Endodermal cell (in vitro differentiated cells): ENCODE results near the gene OTUD4. TPM values are rescaled to one million over a fixed set of nuclear protein-coding genes. Genes with fewer than 3 reads are reported as not detected.

ENCODE experiments used
- DNase-seq: peaks from one replicate; pipeline ENCODE4 v3.0.0-alpha.2; 2017
- H3K27ac ChIP-seq: 2 replicates; pipeline ENCODE4 v1.5.1; 2013; ENCODE audit warnings: mild to moderate bottlenecking, low read depth, low read length, moderate library complexity
- H3K27me3 ChIP-seq: 2 replicates; pipeline ENCODE4 v1.6.1; 2013; ENCODE audit warnings: mild to moderate bottlenecking, low read length, moderate library complexity; ENCODE audit not compliant: insufficient read depth, control insufficient read depth, poor library complexity, severe bottlenecking
- H3K36me3 ChIP-seq: 2 replicates; pipeline ENCODE4 v1.7.0; 2013; ENCODE audit warnings: mild to moderate bottlenecking, low read length, moderate library complexity; ENCODE audit not compliant: control insufficient read depth, insufficient read depth
- H3K4me1 ChIP-seq: one replicate; pipeline ENCODE4 v1.7.0; 2013; ENCODE audit warnings: low read length; ENCODE audit not compliant: control insufficient read depth, insufficient read depth
- H3K4me3 ChIP-seq: 2 replicates; pipeline ENCODE4 v1.5.1; 2013; ENCODE audit warnings: mild to moderate bottlenecking, low read length, moderate library complexity
- H3K9ac ChIP-seq: 2 replicates; pipeline ENCODE4 v1.6.1; 2013; ENCODE audit warnings: mild to moderate bottlenecking, low read length, moderate library complexity; ENCODE audit not compliant: poor library complexity, severe bottlenecking; ENCODE audit errors: extremely low read depth
- H3K9me3 ChIP-seq: 2 replicates; pipeline ENCODE4 v1.6.1; 2013; ENCODE audit warnings: mild to moderate bottlenecking, low read length, moderate library complexity; ENCODE audit not compliant: control insufficient read depth
- H3K27ac Mint-ChIP-seq: 2 replicates; pipeline ENCODE4 v1.8.0; 2020; ENCODE audit warnings: mixed read lengths
- H3K27me3 Mint-ChIP-seq: 2 replicates; pipeline ENCODE4 v1.8.0; 2021; ENCODE audit warnings: mild to moderate bottlenecking, mixed read lengths; ENCODE audit not compliant: insufficient read depth
- H3K36me3 Mint-ChIP-seq: 2 replicates; pipeline ENCODE4 v1.8.0; 2020; ENCODE audit warnings: low read depth, mixed read lengths
- H3K4me1 Mint-ChIP-seq: 2 replicates; pipeline ENCODE4 v1.8.0; 2020; ENCODE audit warnings: mixed read lengths
- H3K4me3 Mint-ChIP-seq: 2 replicates; pipeline ENCODE4 v1.8.0; 2020; ENCODE audit warnings: mild to moderate bottlenecking, moderate library complexity, mixed read lengths
- H3K9me3 Mint-ChIP-seq: 2 replicates; pipeline ENCODE4 v1.8.0; 2020; ENCODE audit warnings: mild to moderate bottlenecking, mixed read lengths
- CTCF ChIP-seq: fragments of 200-600 bp; sonication (generic); conservative IDR thresholded peaks from 2 replicates; pipeline ENCODE4 v1.5.0; 2021; ENCODE audit warnings: antibody characterized with exemption, mild to moderate bottlenecking
- WGBS, 2 experiments: methylation state at CpG; one replicate each; pipeline versions ENCODE4 v1.1.5 to v1.1.7; 2013; ENCODE audit warnings: missing lambda C conversion rate in 2 of 2, mixed read lengths in 1 of 2; ENCODE audit not compliant: insufficient coverage in 1 of 2, insufficient read length in 1 of 2; 5-methylcytosine and 5-hydroxymethylcytosine counted together
- total RNA-seq, 2 donors: library from RNA; stranded (reverse); fragmentation: NEBNext Ultra II Directional in 1 of 2; extraction: Animal tissue kit (Norgen Biotek cat#: 25700) in 1 of 2; gene quantifications; 2 replicates in 1 of 2; 3 replicates in 1 of 2; pipeline ENCODE4 v1.2.1, GENCODE V29; 2021

Gene OTUD4
- total RNA-seq, 2 donors from 2014 or later: 49.6 to 55.5 TPM

DNA sequence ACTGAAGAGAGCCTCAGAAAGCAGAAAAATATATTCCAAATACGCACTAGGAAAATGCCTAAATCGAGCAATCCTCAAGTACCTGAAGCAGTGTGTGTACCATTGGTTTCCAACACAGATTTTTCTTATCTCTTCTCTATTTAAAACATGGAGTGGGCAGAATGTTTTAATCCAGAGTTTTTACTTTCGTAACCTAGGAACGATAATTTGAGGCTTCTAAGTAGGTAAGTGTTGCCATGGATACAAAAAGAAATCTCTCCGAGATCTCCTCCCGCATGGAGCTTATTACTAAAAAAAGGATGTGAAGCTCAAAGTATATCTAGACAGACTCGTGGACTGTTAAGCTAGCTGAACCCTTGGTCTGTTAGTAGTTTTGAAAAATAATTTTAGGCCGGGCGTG lies 23.0 kb upstream of the OTUD4 start:
- Histone ChIP-seq H3K9ac (no peak overlapping the region), H3K9me3 (no peaks in the 10 kb centered on the region), H3K27me3 (no peaks in the 10 kb centered on the region), H3K27ac (no peak overlapping the region), H3K4me1 (no peaks in the 10 kb centered on the region), H3K36me3 (no peaks in the 10 kb centered on the region), H3K4me3 (no peak overlapping the region)
- no peaks in the 10 kb centered on the region for H3K36me3 Mint-ChIP-seq
- no peak for TF ChIP-seq CTCF
- WGBS, 2 experiments: 88 to 91% methylated on average over 6 to 9 of the region's 9 CpGs
- no peaks in the 10 kb centered on the region for H3K9me3 Mint-ChIP-seq
- H3K4me1 Mint-ChIP-seq: peaks cover 6% of the 10 kb centered on the region
- no peak for DNase-seq
- H3K4me3 Mint-ChIP-seq: no peak overlapping the region
- no peak overlapping the region for H3K27ac Mint-ChIP-seq
- no peaks in the 10 kb centered on the region for H3K27me3 Mint-ChIP-seq

GRCh38 chr4:145200366-145200765 lies 20.0 kb upstream of the OTUD4 start:
- DNase-seq: no peak

DNA sequence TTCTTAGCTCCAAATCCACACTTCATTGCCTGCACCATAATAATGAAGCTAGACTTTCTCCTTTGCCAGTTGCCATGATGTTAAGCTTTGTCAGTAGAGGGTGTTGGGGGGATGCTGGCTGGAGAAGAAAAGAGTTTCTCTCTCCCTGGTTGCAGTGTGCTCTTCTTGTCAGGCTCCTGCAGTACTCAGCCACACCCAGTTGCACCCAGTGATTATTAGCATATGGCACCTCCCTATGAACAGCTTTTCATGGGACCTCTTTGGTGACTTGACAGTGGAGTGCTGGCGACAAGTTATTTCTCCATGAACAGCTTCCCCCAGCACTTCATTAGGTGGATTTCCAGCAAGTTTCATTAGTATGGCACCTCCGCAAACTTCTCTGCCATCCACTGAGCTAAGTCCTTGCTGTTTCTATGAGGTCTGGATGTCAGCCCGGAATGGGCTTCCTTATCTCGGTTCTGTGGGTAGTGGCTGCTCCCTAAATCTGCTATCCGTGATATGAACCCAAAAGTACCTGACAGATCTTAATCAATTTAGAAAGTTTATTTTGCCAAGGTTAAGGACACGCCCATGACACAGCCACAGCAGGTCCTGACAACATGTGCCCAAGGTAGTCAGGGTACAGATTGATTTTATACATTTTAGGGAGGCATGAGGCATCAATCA lies 18.8 kb upstream of the OTUD4 start:
- no peaks in the 10 kb centered on the region for H3K27me3 Mint-ChIP-seq
- no peaks in the 10 kb centered on the region for H3K9me3 Mint-ChIP-seq
- Histone ChIP-seq H3K4me1 (peaks cover 4% of the 10 kb centered on the region), H3K9me3 (no peaks in the 10 kb centered on the region), H3K9ac (no peak overlapping the region), H3K27ac (no peak overlapping the region), H3K36me3 (no peaks in the 10 kb centered on the region), H3K4me3 (no peak overlapping the region), H3K27me3 (no peaks in the 10 kb centered on the region)
- TF ChIP-seq CTCF: no peak
- H3K4me3 Mint-ChIP-seq: no peak overlapping the region
- no peak for DNase-seq
- 93 to 99% methylated on average over 6 of the region's 6 CpGs for WGBS, 2 experiments
- no peaks in the 10 kb centered on the region for H3K36me3 Mint-ChIP-seq
- H3K27ac Mint-ChIP-seq: no peak overlapping the region
- peaks cover 10% of the 10 kb centered on the region for H3K4me1 Mint-ChIP-seq

More at GRCh38 chr4:145200366-145200765, 20.0 kb upstream of the OTUD4 start:
- no peak for TF ChIP-seq CTCF
- Histone ChIP-seq H3K9me3 (no peaks in the 10 kb centered on the region), H3K9ac (no peak overlapping the region), H3K27me3 (no peaks in the 10 kb centered on the region), H3K4me1 (peaks cover 4% of the 10 kb centered on the region), H3K36me3 (no peaks in the 10 kb centered on the region), H3K4me3 (no peak overlapping the region), H3K27ac (no peak overlapping the region)
- Mint-ChIP-seq H3K9me3 (no peaks in the 10 kb centered on the region), H3K36me3 (no peaks in the 10 kb centered on the region), H3K4me3 (no peak overlapping the region), H3K27ac (no peak overlapping the region), H3K4me1 (peaks cover 10% of the 10 kb centered on the region), H3K27me3 (no peaks in the 10 kb centered on the region)
- WGBS, 2 experiments: 92 to 100% methylated on average over 2 to 4 of the region's 4 CpGs
